HEK293 (cell line): ENCODE measurements around the gene PLAGL1.

ENCODE experiments used
- CTCF ChIA-PET: fragments of 350-600 bp; formaldehyde crosslinking; extraction: SDS; loops from one replicate; lab custom pipeline; 2021; ENCODE audit warnings: antibody characterized with exemption; lab: Yijun Ruan, JAX
- POLR2A ChIA-PET: fragments of 300-600 bp; formaldehyde crosslinking; extraction: SDS; loops from one replicate; lab custom pipeline; 2020; ENCODE audit warnings: antibody characterized with exemption, inconsistent platforms; lab: Yijun Ruan, JAX
- H3K27ac ChIP-seq: fragments of 200-500 bp; sonication (Bioruptor generic); 2 replicates; pipeline ENCODE4 v1.5.1; 2014; ENCODE audit warnings: low read depth, low read length, control low read depth, inconsistent platforms; ENCODE audit errors: extremely low read depth
- H3K36me3 ChIP-seq, 2 experiments: fragments of 200-500 bp in 1 of 2; sonication (Bioruptor generic) in 1 of 2; 1 replicate in 1 of 2; 2 replicates in 1 of 2; pipeline ENCODE4 v1.5.1; 2014 to 2017; ENCODE audit warnings: inconsistent platforms in 2 of 2, low read length in 2 of 2; ENCODE audit not compliant: control insufficient read depth in 2 of 2, insufficient read depth in 1 of 2
- H3K4me1 ChIP-seq: fragments of 200-500 bp; sonication (Bioruptor generic); 2 replicates; pipeline ENCODE4 v1.5.1; 2014; ENCODE audit warnings: mild to moderate bottlenecking, low read length, inconsistent platforms; ENCODE audit not compliant: control insufficient read depth, insufficient read depth
- H3K4me3 ChIP-seq: 2 replicates; pipeline ENCODE4 v1.5.1; 2011; ENCODE audit warnings: low read depth, mild to moderate bottlenecking, control low read depth, low read length, moderate library complexity
- H3K9me3 ChIP-seq: fragments of 200-500 bp; sonication (Bioruptor generic); 2 replicates; pipeline ENCODE4 v1.5.1; 2014; ENCODE audit warnings: low read depth, low read length, inconsistent platforms; ENCODE audit not compliant: control insufficient read depth, insufficient read depth
- GLIS1 ChIP-seq: fragments of 450-650 bp; formaldehyde crosslinking; IDR thresholded peaks from 2 replicates; pipeline ENCODE4 v1.5.1; 2016; ENCODE audit warnings: missing biosample characterization, missing genetic modification characterization
- SCRT1 ChIP-seq: fragments of 450-650 bp; formaldehyde crosslinking; IDR thresholded peaks from 2 replicates; pipeline ENCODE4 v1.5.1; 2016; ENCODE audit warnings: missing biosample characterization, missing genetic modification characterization, borderline replicate concordance
- YY2 ChIP-seq: fragments of 450-650 bp; formaldehyde crosslinking; IDR thresholded peaks from 2 replicates; pipeline ENCODE4 v1.5.1; 2016; ENCODE audit warnings: missing biosample characterization, missing genetic modification characterization
- ZBTB48 ChIP-seq: fragments of 450-650 bp; formaldehyde crosslinking; IDR thresholded peaks from 2 replicates; pipeline ENCODE4 v1.5.1; 2016; ENCODE audit warnings: missing biosample characterization, missing genetic modification characterization
- ZEB2 ChIP-seq: fragments of 450-650 bp; formaldehyde crosslinking; IDR thresholded peaks from 2 replicates; pipeline ENCODE4 v1.5.1; 2016; ENCODE audit warnings: missing biosample characterization, missing genetic modification characterization
- ZIC2 ChIP-seq: fragments of 450-650 bp; formaldehyde crosslinking; IDR thresholded peaks from 2 replicates; pipeline ENCODE4 v1.5.1; 2016; ENCODE audit warnings: missing biosample characterization, missing genetic modification characterization
- ZNF16 ChIP-seq: fragments of 450-650 bp; formaldehyde crosslinking; IDR thresholded peaks from 2 replicates; pipeline ENCODE4 v1.5.1; 2016; ENCODE audit warnings: low read depth, missing biosample characterization, missing genetic modification characterization
- ZNF214 ChIP-seq: fragments of 450-650 bp; formaldehyde crosslinking; IDR thresholded peaks from 2 replicates; pipeline ENCODE4 v1.5.1; 2017; ENCODE audit warnings: missing biosample characterization, mild to moderate bottlenecking, missing genetic modification characterization, borderline replicate concordance
- ZNF248 ChIP-seq: fragments of 450-650 bp; formaldehyde crosslinking; IDR thresholded peaks from 2 replicates; pipeline ENCODE4 v1.5.1; 2017; ENCODE audit warnings: missing biosample characterization, missing genetic modification characterization
- ZNF362 ChIP-seq: fragments of 450-650 bp; formaldehyde crosslinking; IDR thresholded peaks from 2 replicates; pipeline ENCODE4 v1.5.1; 2016; ENCODE audit warnings: missing biosample characterization, missing genetic modification characterization
- ZNF48 ChIP-seq: fragments of 450-650 bp; formaldehyde crosslinking; IDR thresholded peaks from 2 replicates; pipeline ENCODE4 v1.5.1; 2016; ENCODE audit warnings: missing biosample characterization, missing genetic modification characterization
- ZNF514 ChIP-seq: fragments of 450-650 bp; formaldehyde crosslinking; IDR thresholded peaks from 2 replicates; pipeline ENCODE4 v1.5.1; 2016; ENCODE audit warnings: missing biosample characterization, missing genetic modification characterization
- ZNF518A ChIP-seq: fragments of 450-650 bp; formaldehyde crosslinking; conservative IDR thresholded peaks from 2 replicates; pipeline ENCODE4 v1.5.1; 2016; ENCODE audit warnings: low read depth, missing biosample characterization, missing genetic modification characterization
- ZNF521 ChIP-seq: fragments of 450-650 bp; formaldehyde crosslinking; IDR thresholded peaks from 2 replicates; pipeline ENCODE4 v1.5.1; 2017; ENCODE audit warnings: missing biosample characterization, mild to moderate bottlenecking, missing genetic modification characterization
- ZNF529 ChIP-seq: fragments of 450-650 bp; formaldehyde crosslinking; IDR thresholded peaks from 2 replicates; pipeline ENCODE4 v1.5.1; 2017; ENCODE audit warnings: missing genetic modification characterization, missing biosample characterization; ENCODE audit not compliant: insufficient replicate concordance
- ZNF544 ChIP-seq: fragments of 450-650 bp; formaldehyde crosslinking; IDR thresholded peaks from 2 replicates; pipeline ENCODE4 v1.5.0; 2017; ENCODE audit warnings: missing biosample characterization, missing genetic modification characterization
- ZNF623 ChIP-seq: fragments of 450-650 bp; formaldehyde crosslinking; IDR thresholded peaks from 2 replicates; pipeline ENCODE4 v1.5.1; 2016; ENCODE audit warnings: missing biosample characterization, missing genetic modification characterization
- ZNF660 ChIP-seq: fragments of 450-650 bp; IDR thresholded peaks from 2 replicates; pipeline ENCODE4 v1.5.1; 2018; ENCODE audit warnings: missing biosample characterization, mild to moderate bottlenecking, missing genetic modification characterization
- ZNF664 ChIP-seq: fragments of 450-650 bp; formaldehyde crosslinking; IDR thresholded peaks from 2 replicates; pipeline ENCODE4 v1.5.1; 2016; ENCODE audit warnings: missing biosample characterization, missing genetic modification characterization
- ZSCAN18 ChIP-seq: fragments of 450-650 bp; formaldehyde crosslinking; IDR thresholded peaks from 2 replicates; pipeline ENCODE4 v1.5.1; 2016; ENCODE audit warnings: missing biosample characterization, missing genetic modification characterization

Gene PLAGL1

GRCh38 chr6:143969077-143969476, 39.0 kb downstream of the PLAGL1 start:
- H3K4me1 ChIP-seq = peaks cover 8% of the 10 kb centered on the region; the same call in 1 of the 2 replicates
- ChIA-PET CTCF (no interaction called here), POLR2A (no interaction called here)
- peaks cover 0 to 13% of the 10 kb centered on the region in 2 experiments; a peak in 1 of 3 replicates for H3K36me3 ChIP-seq
- H3K27ac ChIP-seq = no peak overlapping the region
- no peak overlapping the region for H3K4me3 ChIP-seq
- no peak for TF ChIP-seq ZNF214 (tag by site-specific recombination)
- no peak for TF ChIP-seq ZNF48
- TF ChIP-seq ZBTB48 = no peak
- TF ChIP-seq ZNF248 (tag by site-specific recombination) = no peak
- TF ChIP-seq ZSCAN18 (tag by site-specific recombination) = no peak
- no peak for TF ChIP-seq ZNF660 (tag by site-specific recombination)
- no peak for TF ChIP-seq ZNF544 (tag by site-specific recombination)
- no peak for TF ChIP-seq ZIC2 (tag by site-specific recombination)
- no peak for TF ChIP-seq ZNF16
- TF ChIP-seq ZNF521 (tag by site-specific recombination) = no peak
- TF ChIP-seq ZNF623 (tag by site-specific recombination) = no peak
- no peak for TF ChIP-seq ZNF518A (tag by site-specific recombination)
- TF ChIP-seq GLIS1 (tag by site-specific recombination) = no peak
- no peak for TF ChIP-seq YY2
- no peak for TF ChIP-seq SCRT1 (tag by site-specific recombination)
- TF ChIP-seq ZNF362 (tag by site-specific recombination) = no peak
- no peak for TF ChIP-seq ZNF529 (tag by site-specific recombination)
- no peak for TF ChIP-seq ZNF514 (tag by site-specific recombination)
- TF ChIP-seq ZEB2 (tag by site-specific recombination) = no peak
- TF ChIP-seq ZNF664 = no peak
- H3K9me3 ChIP-seq = no peaks in the 10 kb centered on the region
